Lower leg skin (tissue), 3 donors: ENCODE data around the gene SPACDR.

Experiments
- POLR2A ChIP-seq, 2 donors: fragments of 450-650 bp; IDR thresholded peaks; one replicate each; pipeline ENCODE4 v1.6.1; 2016 to 2017; ENCODE audit warnings: antibody characterized with exemption in 2 of 2, mild to moderate bottlenecking in 1 of 2, moderate library complexity in 1 of 2
- TF ChIP-seq, protein P1 (sequence below), 3 donors: fragments of 450-650 bp; IDR thresholded peaks; one replicate each; pipeline ENCODE4 v1.5.1; 2016; ENCODE audit warnings: antibody characterized with exemption in 3 of 3, mild to moderate bottlenecking in 3 of 3, moderate library complexity in 2 of 3

- TF ChIP-seq, protein P1, sequence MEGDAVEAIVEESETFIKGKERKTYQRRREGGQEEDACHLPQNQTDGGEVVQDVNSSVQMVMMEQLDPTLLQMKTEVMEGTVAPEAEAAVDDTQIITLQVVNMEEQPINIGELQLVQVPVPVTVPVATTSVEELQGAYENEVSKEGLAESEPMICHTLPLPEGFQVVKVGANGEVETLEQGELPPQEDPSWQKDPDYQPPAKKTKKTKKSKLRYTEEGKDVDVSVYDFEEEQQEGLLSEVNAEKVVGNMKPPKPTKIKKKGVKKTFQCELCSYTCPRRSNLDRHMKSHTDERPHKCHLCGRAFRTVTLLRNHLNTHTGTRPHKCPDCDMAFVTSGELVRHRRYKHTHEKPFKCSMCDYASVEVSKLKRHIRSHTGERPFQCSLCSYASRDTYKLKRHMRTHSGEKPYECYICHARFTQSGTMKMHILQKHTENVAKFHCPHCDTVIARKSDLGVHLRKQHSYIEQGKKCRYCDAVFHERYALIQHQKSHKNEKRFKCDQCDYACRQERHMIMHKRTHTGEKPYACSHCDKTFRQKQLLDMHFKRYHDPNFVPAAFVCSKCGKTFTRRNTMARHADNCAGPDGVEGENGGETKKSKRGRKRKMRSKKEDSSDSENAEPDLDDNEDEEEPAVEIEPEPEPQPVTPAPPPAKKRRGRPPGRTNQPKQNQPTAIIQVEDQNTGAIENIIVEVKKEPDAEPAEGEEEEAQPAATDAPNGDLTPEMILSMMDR (IDR thresholded peaks at IDR 0.05) = no peak
- no peak for TF ChIP-seq POLR2A (IDR thresholded peaks at IDR 0.05)
These were observed 30.8 kb downstream of the SPACDR start for GRCh38 chr7:100433276-100433591.
